ENCODE data around the gene RIPOR3.
A peak's percentile ranks its signal among the peaks of the same experiment; 100 is the strongest.
"Not testable (repeated sequence)": the region's sequence is repeated elsewhere in the genome, so short reads cannot be mapped to it uniquely, and the experiment has no call there.

Gene RIPOR3

DNA sequence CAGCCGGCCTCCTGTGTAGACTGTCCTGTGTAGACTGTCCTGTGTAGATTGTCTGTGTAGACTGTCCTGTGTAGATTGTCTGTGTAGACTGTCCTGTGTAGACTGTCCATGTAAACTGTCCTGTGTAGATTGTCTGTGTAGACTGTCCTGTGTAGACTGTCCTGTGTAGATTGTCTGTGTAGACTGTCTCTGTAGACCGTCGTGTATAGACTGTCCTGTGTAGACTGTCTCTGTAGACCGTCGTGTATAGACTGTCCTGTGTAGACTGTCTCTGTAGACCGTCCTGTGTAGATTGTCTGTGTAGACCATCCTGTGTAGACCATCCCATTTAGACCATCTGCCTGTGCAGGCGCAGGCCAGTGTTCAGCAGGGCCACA, 121.9 kb downstream of the RIPOR3 start:
- H3K4me3 ChIP-seq (ENCODE audit: low read depth in 1 of 5, low read length in 5 of 5); H3K9me3 ChIP-seq (ENCODE audit: control insufficient read depth in 5 of 5, low read length in 5 of 5); H3K9ac ChIP-seq (ENCODE audit: low read length in 5 of 5); H3K27me3 ChIP-seq (ENCODE audit: control insufficient read depth in 5 of 5, insufficient read depth in 4 of 5, low read length in 5 of 5); H3K27ac ChIP-seq (ENCODE audit: low read depth, low read length): not testable (repeated sequence)
- Histone ChIP-seq H3K4me1 (ENCODE audit: control insufficient read depth in 5 of 5, insufficient read depth in 5 of 5, low read length in 5 of 5) (peaks cover 5 to 34% (median 27%) of the 10 kb centered on the region in 5 donors), H3K36me3 (ENCODE audit: control insufficient read depth in 5 of 5, insufficient read depth in 5 of 5, low read length in 5 of 5) (peaks cover 6 to 64% (median 43%) of the 10 kb centered on the region in 5 donors)

DNA sequence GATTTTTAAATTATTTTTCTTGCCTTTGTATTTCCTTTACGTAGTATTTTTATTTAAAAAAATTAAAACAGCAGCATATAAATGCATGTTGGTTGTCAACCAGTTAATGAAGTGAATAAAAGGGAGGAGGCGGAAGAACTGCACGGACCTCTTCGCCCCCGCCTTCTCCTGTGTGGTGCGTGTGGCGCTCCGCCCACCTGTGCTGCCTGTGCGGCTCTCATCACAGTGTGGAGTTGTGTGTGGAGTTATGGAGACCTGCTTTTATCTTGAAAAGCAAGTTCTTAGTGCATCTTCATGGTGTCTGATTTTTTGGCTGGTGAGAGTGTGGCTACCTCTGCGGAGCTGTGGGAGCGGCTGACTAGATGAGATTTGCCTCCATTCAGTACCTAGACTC, 122.8 kb downstream of the RIPOR3 start:
- H3K4me1 ChIP-seq (ENCODE audit: control insufficient read depth in 5 of 5, insufficient read depth in 5 of 5, low read length in 5 of 5), result peaks cover 5 to 33% (median 23%) of the 10 kb centered on the region in 5 donors
- no peak overlapping the region for H3K4me3 ChIP-seq (ENCODE audit: low read depth in 1 of 5, low read length in 5 of 5)
- H3K27ac ChIP-seq (ENCODE audit: low read depth, low read length), result no peak overlapping the region
- H3K9ac ChIP-seq (ENCODE audit: low read length in 5 of 5), result no peak overlapping the region
- peaks cover 7 to 55% (median 36%) of the 10 kb centered on the region in 5 donors for H3K36me3 ChIP-seq (ENCODE audit: control insufficient read depth in 5 of 5, insufficient read depth in 5 of 5, low read length in 5 of 5)
- no peaks in the 10 kb centered on the region for H3K27me3 ChIP-seq (ENCODE audit: control insufficient read depth in 5 of 5, insufficient read depth in 4 of 5, low read length in 5 of 5)
- H3K9me3 ChIP-seq (ENCODE audit: control insufficient read depth in 5 of 5, low read length in 5 of 5), result no peaks in the 10 kb centered on the region

DNA sequence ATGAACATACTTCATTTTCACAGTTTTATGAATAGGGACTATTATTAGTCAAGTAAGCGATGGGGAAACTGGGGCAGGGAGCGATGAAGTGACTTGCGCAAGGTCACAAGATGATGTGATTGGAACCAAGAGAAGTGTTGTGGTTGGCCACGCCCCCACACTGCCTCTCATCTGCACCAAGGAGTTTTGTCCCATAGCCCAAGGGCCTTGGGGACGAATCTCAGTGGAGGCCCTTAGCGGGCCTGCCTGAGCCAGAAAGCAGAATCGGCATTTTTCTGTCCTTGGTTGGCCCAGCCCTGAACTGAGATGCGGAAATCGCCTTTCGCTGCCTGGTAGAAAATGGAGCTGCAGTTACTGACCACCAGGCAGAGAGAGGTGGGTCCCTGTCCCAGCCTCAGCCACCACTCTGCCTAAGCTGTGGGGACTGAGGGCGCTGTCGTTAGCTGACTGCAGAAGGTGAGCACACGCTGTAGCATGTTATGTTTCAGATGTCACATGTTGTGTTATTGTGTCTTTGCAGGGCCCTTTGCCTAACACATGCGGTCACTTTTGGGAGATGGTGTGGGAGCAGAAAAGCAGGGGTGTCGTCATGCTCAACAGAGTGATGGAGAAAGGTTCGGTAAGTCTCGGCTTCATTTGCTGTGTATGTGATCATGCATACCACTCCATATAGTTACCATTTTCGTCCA, 123.3 kb downstream of the RIPOR3 start:
- Histone ChIP-seq H3K4me3 (ENCODE audit: low read depth in 1 of 5, low read length in 5 of 5) (no peak overlapping the region), H3K27me3 (ENCODE audit: control insufficient read depth in 5 of 5, insufficient read depth in 4 of 5, low read length in 5 of 5) (no peaks in the 10 kb centered on the region), H3K36me3 (ENCODE audit: control insufficient read depth in 5 of 5, insufficient read depth in 5 of 5, low read length in 5 of 5) (peaks cover 9 to 58% (median 40%) of the 10 kb centered on the region in 5 donors), H3K4me1 (ENCODE audit: control insufficient read depth in 5 of 5, insufficient read depth in 5 of 5, low read length in 5 of 5) (peaks cover 2 to 28% (median 17%) of the 10 kb centered on the region in 5 donors), H3K27ac (ENCODE audit: low read depth, low read length) (no peak overlapping the region), H3K9me3 (ENCODE audit: control insufficient read depth in 5 of 5, low read length in 5 of 5) (no peaks in the 10 kb centered on the region), H3K9ac (ENCODE audit: low read length in 5 of 5) (peak overlapping the region in 1 of 5 donors; percentile 2)

DNA sequence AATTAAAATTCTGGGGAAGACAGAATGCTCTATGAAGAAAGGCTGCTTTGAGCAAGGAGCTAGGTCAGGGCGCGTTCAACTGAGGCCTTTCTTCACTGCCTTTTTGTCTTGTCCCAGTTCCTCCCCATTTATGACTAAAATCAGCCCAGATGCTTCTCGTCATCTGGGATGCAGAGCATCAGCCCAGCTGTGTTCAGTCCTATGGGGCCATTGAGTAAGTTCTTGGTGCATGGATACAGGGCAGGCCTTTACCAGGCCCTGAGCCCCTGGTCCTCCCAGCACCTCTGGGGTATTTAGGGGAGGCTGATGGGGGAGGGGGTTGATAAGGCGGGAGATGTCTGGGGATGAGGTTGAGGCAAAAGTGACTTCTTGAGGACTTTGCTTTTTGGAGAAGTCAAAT, 125.5 kb downstream of the RIPOR3 start:
- H3K4me3 ChIP-seq (ENCODE audit: low read depth in 1 of 5, low read length in 5 of 5), result no peak overlapping the region
- H3K9me3 ChIP-seq (ENCODE audit: control insufficient read depth in 5 of 5, low read length in 5 of 5), result no peaks in the 10 kb centered on the region
- H3K36me3 ChIP-seq (ENCODE audit: control insufficient read depth in 5 of 5, insufficient read depth in 5 of 5, low read length in 5 of 5), result peaks cover 9 to 75% (median 52%) of the 10 kb centered on the region in 5 donors
- H3K27me3 ChIP-seq (ENCODE audit: control insufficient read depth in 5 of 5, insufficient read depth in 4 of 5, low read length in 5 of 5), result no peaks in the 10 kb centered on the region
- no peak overlapping the region for H3K9ac ChIP-seq (ENCODE audit: low read length in 5 of 5)
- no peak overlapping the region for H3K27ac ChIP-seq (ENCODE audit: low read depth, low read length)
- H3K4me1 ChIP-seq (ENCODE audit: control insufficient read depth in 5 of 5, insufficient read depth in 5 of 5, low read length in 5 of 5), result peaks cover 2 to 18% (median 9%) of the 10 kb centered on the region in 5 donors

DNA sequence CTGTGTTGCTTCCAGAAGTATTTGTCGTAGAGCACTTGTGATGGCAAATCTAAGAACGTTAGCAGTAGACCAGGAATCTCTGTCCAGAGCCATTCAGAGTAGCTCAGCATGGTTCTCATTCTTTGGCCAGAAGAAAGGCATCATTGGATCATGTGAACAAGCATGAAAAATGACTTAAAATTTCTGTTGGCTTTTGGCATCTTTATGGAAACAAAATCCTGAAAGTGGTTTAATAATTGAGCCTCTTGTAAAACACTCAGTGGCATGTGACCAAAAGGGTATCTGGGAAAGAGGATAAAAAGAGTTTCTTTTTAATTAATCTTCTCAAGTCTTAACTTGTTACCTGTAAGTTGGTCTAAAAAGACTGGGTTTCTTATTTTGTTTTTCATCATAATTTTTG, 126.0 kb downstream of the RIPOR3 start:
- H3K9me3 ChIP-seq (ENCODE audit: control insufficient read depth in 5 of 5, low read length in 5 of 5), result no peaks in the 10 kb centered on the region
- H3K36me3 ChIP-seq (ENCODE audit: control insufficient read depth in 5 of 5, insufficient read depth in 5 of 5, low read length in 5 of 5), result peaks cover 9 to 71% (median 52%) of the 10 kb centered on the region in 5 donors
- no peak overlapping the region for H3K27ac ChIP-seq (ENCODE audit: low read depth, low read length)
- peaks cover 2 to 17% (median 9%) of the 10 kb centered on the region in 5 donors for H3K4me1 ChIP-seq (ENCODE audit: control insufficient read depth in 5 of 5, insufficient read depth in 5 of 5, low read length in 5 of 5)
- no peak overlapping the region for H3K4me3 ChIP-seq (ENCODE audit: low read depth in 1 of 5, low read length in 5 of 5)
- H3K27me3 ChIP-seq (ENCODE audit: control insufficient read depth in 5 of 5, insufficient read depth in 4 of 5, low read length in 5 of 5), result no peaks in the 10 kb centered on the region
- H3K9ac ChIP-seq (ENCODE audit: low read length in 5 of 5), result no peak overlapping the region

DNA sequence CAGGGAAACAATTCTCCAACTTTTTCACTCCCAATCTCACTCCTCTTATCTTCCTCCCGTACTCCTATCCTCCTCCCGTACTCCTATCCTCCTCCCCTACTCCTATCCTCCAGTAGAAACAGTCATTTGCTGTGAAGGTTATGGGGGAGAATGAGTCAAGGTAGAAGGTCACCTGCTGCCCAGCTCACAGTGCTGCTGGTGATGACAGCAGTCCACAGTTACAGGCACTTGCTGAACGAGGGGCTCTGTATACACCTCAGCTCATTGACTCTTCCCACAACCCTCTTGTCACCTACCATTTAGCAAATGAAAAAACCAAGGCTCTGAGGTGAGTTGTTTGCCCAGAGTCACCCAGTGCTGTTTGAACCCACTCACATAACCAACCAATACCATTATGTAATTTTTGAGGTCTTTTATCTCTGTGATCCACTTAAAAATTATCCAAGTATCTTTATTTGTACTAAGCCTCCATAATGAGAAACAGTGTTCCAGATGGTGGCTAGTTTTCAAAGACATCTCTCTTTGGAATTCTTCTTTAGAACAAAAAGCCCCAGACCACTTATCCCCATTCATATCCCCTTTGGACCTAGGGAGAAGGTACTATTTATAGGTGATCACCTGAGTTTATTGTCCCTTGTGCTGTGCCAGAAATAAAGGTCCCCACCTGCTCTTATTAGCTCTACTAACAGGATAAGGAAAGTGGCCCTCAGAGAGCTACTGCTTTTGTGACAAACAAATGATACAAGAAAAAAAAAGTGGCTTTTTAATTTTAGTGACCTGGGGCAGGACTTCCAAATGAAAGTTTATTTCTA, 128.0 kb downstream of the RIPOR3 start:
- Histone ChIP-seq H3K9me3 (ENCODE audit: control insufficient read depth in 5 of 5, low read length in 5 of 5) (no peaks in the 10 kb centered on the region), H3K9ac (ENCODE audit: low read length in 5 of 5) (no peak overlapping the region), H3K4me1 (ENCODE audit: control insufficient read depth in 5 of 5, insufficient read depth in 5 of 5, low read length in 5 of 5) (peaks cover 2 to 17% (median 9%) of the 10 kb centered on the region in 5 donors), H3K36me3 (ENCODE audit: control insufficient read depth in 5 of 5, insufficient read depth in 5 of 5, low read length in 5 of 5) (peaks cover 9 to 53% (median 34%) of the 10 kb centered on the region in 5 donors), H3K27ac (ENCODE audit: low read depth, low read length) (no peak overlapping the region), H3K4me3 (ENCODE audit: low read depth in 1 of 5, low read length in 5 of 5) (no peak overlapping the region), H3K27me3 (ENCODE audit: control insufficient read depth in 5 of 5, insufficient read depth in 4 of 5, low read length in 5 of 5) (no peaks in the 10 kb centered on the region)

DNA sequence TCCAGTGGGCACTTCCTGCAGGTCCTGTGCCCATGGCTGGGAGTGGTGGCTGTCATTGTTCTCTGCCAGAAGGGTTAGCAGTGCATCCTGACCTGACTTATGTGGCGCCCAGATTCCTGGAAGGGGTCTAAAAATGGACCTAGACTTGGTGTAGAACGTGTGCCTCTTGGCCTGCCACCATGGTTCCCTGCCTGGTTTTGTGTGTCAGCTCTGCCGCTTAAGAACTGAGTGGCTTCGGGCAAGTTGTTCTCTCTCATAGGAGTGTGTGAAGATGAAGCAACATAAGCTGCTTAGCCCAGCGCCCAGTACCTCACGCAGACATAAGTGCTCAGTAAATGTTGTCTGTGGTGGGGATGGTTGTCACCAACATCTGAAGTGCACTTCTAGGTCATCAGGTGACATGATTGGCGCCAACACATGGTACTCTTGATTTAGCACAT, 129.1 kb downstream of the RIPOR3 start:
- Histone ChIP-seq H3K9me3 (ENCODE audit: control insufficient read depth in 5 of 5, low read length in 5 of 5) (no peaks in the 10 kb centered on the region), H3K9ac (ENCODE audit: low read length in 5 of 5) (no peak overlapping the region), H3K27me3 (ENCODE audit: control insufficient read depth in 5 of 5, insufficient read depth in 4 of 5, low read length in 5 of 5) (no peaks in the 10 kb centered on the region), H3K36me3 (ENCODE audit: control insufficient read depth in 5 of 5, insufficient read depth in 5 of 5, low read length in 5 of 5) (peaks cover 9 to 45% (median 28%) of the 10 kb centered on the region in 5 donors), H3K4me1 (ENCODE audit: control insufficient read depth in 5 of 5, insufficient read depth in 5 of 5, low read length in 5 of 5) (peaks cover 0 to 8% (median 0%) of the 10 kb centered on the region in 5 donors), H3K27ac (ENCODE audit: low read depth, low read length) (no peak overlapping the region), H3K4me3 (ENCODE audit: low read depth in 1 of 5, low read length in 5 of 5) (no peak overlapping the region)

DNA sequence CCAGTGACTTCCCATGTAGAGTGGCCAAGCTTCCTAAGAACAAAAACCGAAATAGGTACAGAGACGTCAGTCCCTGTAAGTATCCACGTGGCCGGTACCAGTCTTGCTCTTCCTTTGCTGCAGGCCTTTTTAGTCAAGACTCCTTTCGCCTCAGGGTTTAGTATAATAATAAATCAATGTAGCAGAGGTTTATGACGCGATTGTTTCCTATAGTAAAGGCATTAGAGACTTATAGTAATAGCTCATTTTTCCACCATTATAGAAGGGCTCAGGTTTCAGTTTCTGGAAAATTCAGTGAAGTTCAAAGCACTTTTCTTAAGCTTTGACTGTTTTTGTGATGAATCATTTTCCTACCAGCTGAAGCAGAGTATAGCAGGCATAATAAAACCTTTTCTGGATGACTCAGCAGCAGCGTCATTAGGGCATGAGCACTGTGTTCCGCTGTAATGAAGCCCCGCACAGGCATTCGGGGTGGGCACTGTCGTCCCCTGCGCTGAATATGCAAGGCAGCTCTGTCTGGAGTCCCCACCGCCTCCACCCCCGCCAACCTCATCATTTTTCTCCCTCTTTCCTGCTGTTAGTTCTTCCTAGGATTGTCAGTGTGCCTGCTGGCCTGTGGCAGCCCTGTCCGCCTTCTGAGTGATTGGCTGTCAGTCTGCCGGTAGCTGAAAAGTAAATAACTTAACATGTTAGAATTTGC, 129.8 kb downstream of the RIPOR3 start:
- H3K9ac ChIP-seq (ENCODE audit: low read length in 5 of 5), result no peak overlapping the region
- H3K4me1 ChIP-seq (ENCODE audit: control insufficient read depth in 5 of 5, insufficient read depth in 5 of 5, low read length in 5 of 5), result peaks cover 0 to 7% (median 0%) of the 10 kb centered on the region in 5 donors
- H3K27ac ChIP-seq (ENCODE audit: low read depth, low read length), result no peak overlapping the region
- no peaks in the 10 kb centered on the region for H3K9me3 ChIP-seq (ENCODE audit: control insufficient read depth in 5 of 5, low read length in 5 of 5)
- no peak overlapping the region for H3K4me3 ChIP-seq (ENCODE audit: low read depth in 1 of 5, low read length in 5 of 5)
- peaks cover 9 to 42% (median 28%) of the 10 kb centered on the region in 5 donors for H3K36me3 ChIP-seq (ENCODE audit: control insufficient read depth in 5 of 5, insufficient read depth in 5 of 5, low read length in 5 of 5)
- no peaks in the 10 kb centered on the region for H3K27me3 ChIP-seq (ENCODE audit: control insufficient read depth in 5 of 5, insufficient read depth in 4 of 5, low read length in 5 of 5)

DNA sequence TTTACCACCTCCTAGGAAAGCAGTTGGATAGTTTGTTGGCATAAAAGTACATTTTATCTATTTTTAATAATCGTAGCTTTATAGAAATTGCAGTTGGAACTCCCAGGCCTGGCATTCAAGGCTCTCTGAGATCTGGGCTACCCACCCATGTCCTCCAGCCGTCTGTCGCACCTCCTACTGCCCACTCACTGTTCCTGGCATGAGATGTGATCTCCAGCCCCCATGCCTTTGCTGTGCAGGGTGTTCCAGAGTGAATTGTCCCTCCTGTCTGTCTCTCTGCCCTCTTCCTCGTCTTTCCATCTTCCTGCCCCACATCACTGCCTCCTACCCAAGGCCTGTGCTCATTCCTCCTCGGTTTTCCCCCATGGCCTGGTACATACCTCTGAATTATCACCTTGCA, 130.5 kb downstream of the RIPOR3 start:
- Histone ChIP-seq H3K9me3 (ENCODE audit: control insufficient read depth in 5 of 5, low read length in 5 of 5) (no peaks in the 10 kb centered on the region), H3K4me1 (ENCODE audit: control insufficient read depth in 5 of 5, insufficient read depth in 5 of 5, low read length in 5 of 5) (peaks cover 0 to 7% (median 0%) of the 10 kb centered on the region in 5 donors), H3K36me3 (ENCODE audit: control insufficient read depth in 5 of 5, insufficient read depth in 5 of 5, low read length in 5 of 5) (peaks cover 9 to 37% (median 28%) of the 10 kb centered on the region in 5 donors), H3K27me3 (ENCODE audit: control insufficient read depth in 5 of 5, insufficient read depth in 4 of 5, low read length in 5 of 5) (no peaks in the 10 kb centered on the region), H3K27ac (ENCODE audit: low read depth, low read length) (no peak overlapping the region), H3K9ac (ENCODE audit: low read length in 5 of 5) (no peak overlapping the region), H3K4me3 (ENCODE audit: low read depth in 1 of 5, low read length in 5 of 5) (no peak overlapping the region)
